ENCODE data around the gene TBC1D20.

The TBC1D20 gene

GRCh38 chr20:420166-420620 is 42.1 kb downstream of the TBC1D20 start:
- no peak for DNase-seq (ENCODE audit: low read depth, low spot score)

GRCh38 chr20:419556-420165 is 42.7 kb downstream of the TBC1D20 start:
- DNase-seq (ENCODE audit: low read depth, low spot score), result no peak

- no peak for DNase-seq (ENCODE audit: low read depth, low spot score)
These were observed 43.4 kb downstream of the TBC1D20 start for GRCh38 chr20:418858-419365.

GRCh38 chr20:417801-418342 is 44.5 kb downstream of the TBC1D20 start:
- no peak for DNase-seq (ENCODE audit: low read depth, low spot score)

- no peak for DNase-seq (ENCODE audit: low read depth, low spot score)
These were observed 45.2 kb downstream of the TBC1D20 start for GRCh38 chr20:416950-417800.

- DNase-seq (ENCODE audit: low read depth, low spot score), result no peak
These were observed 46.5 kb downstream of the TBC1D20 start for GRCh38 chr20:415820-416322.

GRCh38 chr20:414161-414560 is 48.2 kb downstream of the TBC1D20 start:
- no peak for DNase-seq (ENCODE audit: low read depth, low spot score)

- DNase-seq (ENCODE audit: low read depth, low spot score), result no peak
These were observed 50.3 kb downstream of the TBC1D20 start for GRCh38 chr20:412081-412480.

GRCh38 chr20:409697-410559 is 52.4 kb downstream of the TBC1D20 start:
- no peak for DNase-seq (ENCODE audit: low read depth, low spot score)

GRCh38 chr20:408843-409696 is 53.3 kb downstream of the TBC1D20 start:
- no peak for DNase-seq (ENCODE audit: low read depth, low spot score)

- peak; percentile 46 for DNase-seq (ENCODE audit: low read depth, low spot score)
These were observed 54.1 kb downstream of the TBC1D20 start, which contains the start of gene RBCK1 for GRCh38 chr20:407953-408842. Gene RBCK1, plus strand, starts transcription at chr20:408299. Its CDS starts 459 bp downstream, at chr20:408758.

GRCh38 chr20:407133-407952 is 55.0 kb downstream of the TBC1D20 start:
- DNase-seq (ENCODE audit: low read depth, low spot score), result peak; percentile 37

- DNase-seq (ENCODE audit: low read depth, low spot score), result no peak
These were observed 55.9 kb downstream of the TBC1D20 start for GRCh38 chr20:406200-407132.

GRCh38 chr20:404088-404487 is 58.2 kb downstream of the TBC1D20 start:
- DNase-seq (ENCODE audit: low read depth, low spot score), result no peak

GRCh38 chr20:403582-403957 is 58.8 kb downstream of the TBC1D20 start:
- no peak for DNase-seq (ENCODE audit: low read depth, low spot score)

- no peak for DNase-seq (ENCODE audit: low read depth, low spot score)
These were observed 59.3 kb downstream of the TBC1D20 start for GRCh38 chr20:402898-403581.

- DNase-seq (ENCODE audit: low read depth, low spot score), result no peak
These were observed 59.8 kb downstream of the TBC1D20 start for GRCh38 chr20:402496-402885.

Data from smooth muscle cell of the brain vasculature (primary cell).